SK-N-MC (cell line): Measurements from ENCODE around the gene CTSO.
A peak's percentile ranks its signal among the peaks of the same experiment; 100 is the strongest.

Source experiments
- DNase-seq: peaks from one replicate; pipeline ENCODE4 v3.0.0-alpha.2; 2011; ENCODE audit warnings: low read depth, low spot score
- H3K27ac ChIP-seq: fragments of 200-600 bp; sonication (generic); 2 replicates; pipeline ENCODE4 v1.5.1; 2016; ENCODE audit warnings: mixed run types
- H3K36me3 ChIP-seq: fragments of 200-600 bp; sonication (generic); 2 replicates; pipeline ENCODE4 v1.6.1; 2017; ENCODE audit warnings: antibody characterized with exemption, low read length, mixed read lengths; ENCODE audit not compliant: insufficient read depth
- H3K4me3 ChIP-seq: fragments of 200-600 bp; sonication (generic); 2 replicates; pipeline ENCODE4 v1.5.1; 2016
- H3K9ac ChIP-seq: fragments of 200-600 bp; sonication (generic); 2 replicates; pipeline ENCODE4 v1.8.0; 2017; ENCODE audit warnings: mixed run types, mixed read lengths; ENCODE audit not compliant: insufficient read length
- H3K9me3 ChIP-seq: fragments of 200-600 bp; sonication (generic); 2 replicates; pipeline ENCODE4 v1.6.1; 2017; ENCODE audit warnings: low read depth, mild to moderate bottlenecking, antibody characterized with exemption, low read length, moderate library complexity, mixed read lengths
- EZH2 ChIP-seq: fragments of 200-600 bp; sonication (generic); IDR thresholded peaks from one replicate; pipeline ENCODE4 v1.6.1; 2017; ENCODE audit warnings: antibody characterized with exemption
- FOXP2 ChIP-seq: optimal IDR thresholded peaks from 2 replicates; pipeline ENCODE3; 2011; ENCODE audit warnings: mild to moderate bottlenecking, moderate library complexity; ENCODE audit not compliant: insufficient read depth; ENCODE audit errors: extremely low read length, control extremely low read depth
- POLR2AphosphoS5 ChIP-seq: IDR thresholded peaks from 2 replicates; pipeline ENCODE4 v1.6.1; 2012; ENCODE audit warnings: mild to moderate bottlenecking, low read depth, low read length, borderline replicate concordance

Gene CTSO, protein sequence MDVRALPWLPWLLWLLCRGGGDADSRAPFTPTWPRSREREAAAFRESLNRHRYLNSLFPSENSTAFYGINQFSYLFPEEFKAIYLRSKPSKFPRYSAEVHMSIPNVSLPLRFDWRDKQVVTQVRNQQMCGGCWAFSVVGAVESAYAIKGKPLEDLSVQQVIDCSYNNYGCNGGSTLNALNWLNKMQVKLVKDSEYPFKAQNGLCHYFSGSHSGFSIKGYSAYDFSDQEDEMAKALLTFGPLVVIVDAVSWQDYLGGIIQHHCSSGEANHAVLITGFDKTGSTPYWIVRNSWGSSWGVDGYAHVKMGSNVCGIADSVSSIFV

DNA sequence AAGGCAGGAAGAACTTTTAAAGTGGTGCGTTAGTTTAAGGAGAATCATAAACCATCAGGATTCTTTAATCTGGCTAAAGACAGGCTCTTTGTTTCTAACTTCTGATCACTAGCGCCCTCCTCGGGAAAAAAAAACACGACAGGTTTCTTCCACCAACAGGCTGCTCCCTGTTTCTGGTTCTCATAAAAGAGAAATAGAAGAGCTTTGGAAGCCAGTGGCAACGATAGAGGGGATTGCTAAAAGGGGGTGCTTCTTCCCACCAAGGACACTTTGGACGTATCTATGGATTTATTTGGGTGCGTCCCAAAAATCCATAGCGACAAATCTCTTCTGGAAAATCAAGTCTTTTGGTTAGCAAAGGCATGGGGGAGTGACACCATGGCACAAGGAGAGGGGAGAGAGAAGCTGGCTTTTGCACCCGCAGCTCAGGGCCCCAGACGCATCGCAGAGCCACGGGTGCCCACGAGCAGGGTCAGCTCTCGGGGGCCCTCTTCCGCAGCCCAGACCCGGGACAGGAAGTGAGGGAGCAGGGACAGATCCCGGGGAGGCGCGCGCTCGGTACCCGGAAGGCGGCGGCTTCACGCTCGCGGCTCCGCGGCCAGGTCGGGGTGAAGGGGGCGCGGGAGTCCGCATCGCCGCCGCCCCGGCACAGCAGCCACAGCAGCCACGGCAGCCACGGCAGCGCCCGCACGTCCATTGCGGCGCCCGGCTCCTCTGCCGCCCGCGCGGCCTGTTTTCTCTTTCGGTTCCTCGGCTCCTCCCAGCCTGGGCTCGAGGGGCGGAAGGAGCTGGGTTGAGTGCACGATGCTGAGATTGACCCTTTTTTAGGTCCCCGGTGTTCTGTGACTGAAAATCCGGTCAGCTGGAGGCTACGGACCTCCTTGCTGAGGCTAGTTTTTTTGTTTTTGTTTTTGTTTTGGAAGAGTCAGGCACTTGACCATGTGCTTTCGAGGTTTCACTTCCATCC, at the start of gene CTSO:
CTSO (minus strand) TSS at position 716 of the 967 bp plus-strand sequence; CDS start at position 697, 19 bp downstream.
- TF ChIP-seq POLR2AphosphoS5 (peak; percentile 56; the same call in 1 of the 2 replicates), FOXP2 (no peak)
- no peaks in the 10 kb centered on the region for H3K9me3 ChIP-seq
- H3K27ac ChIP-seq: peak within 1 kb of the TSS; percentile 80
- H3K4me3 ChIP-seq: peak within 1 kb of the TSS; percentile 99
- H3K9ac ChIP-seq: peak within 1 kb of the TSS; percentile 96
- peak; percentile 76 for DNase-seq
- no peaks in the 10 kb centered on the region for H3K36me3 ChIP-seq

DNA sequence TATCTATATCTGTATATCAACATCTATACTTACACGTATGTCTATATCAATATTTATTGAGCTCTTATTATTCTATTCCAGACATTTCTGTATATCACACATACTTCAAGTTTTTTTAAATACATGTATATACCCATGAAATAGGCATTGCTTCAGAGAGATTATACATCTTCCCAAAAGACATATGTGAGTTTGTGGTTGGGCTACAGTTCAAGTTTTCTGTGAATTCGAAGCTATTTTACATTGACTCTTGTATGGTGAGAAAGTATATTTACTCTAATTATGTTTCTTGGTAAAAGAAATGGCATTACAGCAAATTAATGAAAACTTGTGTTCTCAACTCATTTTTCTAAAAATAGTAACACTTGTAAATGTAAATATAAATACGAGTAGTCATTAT, 46.8 kb upstream of the CTSO start:
- H3K9me3 ChIP-seq: no peaks in the 10 kb centered on the region
- no peak overlapping the region for H3K9ac ChIP-seq
- no peaks in the 10 kb centered on the region for H3K36me3 ChIP-seq
- no peak for DNase-seq
- no peak overlapping the region for H3K27ac ChIP-seq
- H3K4me3 ChIP-seq: no peak overlapping the region
- TF ChIP-seq EZH2: no peak
- TF ChIP-seq FOXP2: no peak
- TF ChIP-seq POLR2AphosphoS5: no peak

DNA sequence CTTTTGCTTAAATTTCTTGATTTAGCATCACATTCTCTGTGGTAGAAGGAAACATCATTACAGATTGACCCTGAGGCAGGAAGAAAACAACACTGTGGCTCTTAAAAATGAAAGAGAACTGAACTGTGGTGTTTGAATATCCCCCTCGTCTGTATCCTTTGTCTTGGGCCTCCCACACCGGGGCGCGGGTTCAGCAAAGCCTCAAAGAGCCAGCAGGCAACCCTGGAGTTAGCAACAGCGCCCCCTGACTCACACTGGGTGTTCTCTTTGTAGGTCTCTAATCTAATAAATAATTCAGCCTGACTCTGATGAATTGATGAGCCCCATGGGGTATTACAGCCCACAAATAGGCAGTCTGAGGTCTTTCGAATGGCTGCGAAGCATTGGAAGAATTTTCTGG, 46.1 kb upstream of the CTSO start:
- Histone ChIP-seq H3K4me3 (no peak overlapping the region), H3K9me3 (no peaks in the 10 kb centered on the region), H3K9ac (no peak overlapping the region), H3K27ac (no peak overlapping the region), H3K36me3 (no peaks in the 10 kb centered on the region)
- TF ChIP-seq EZH2: no peak
- TF ChIP-seq FOXP2: no peak
- no peak for TF ChIP-seq POLR2AphosphoS5
- DNase-seq: no peak

DNA sequence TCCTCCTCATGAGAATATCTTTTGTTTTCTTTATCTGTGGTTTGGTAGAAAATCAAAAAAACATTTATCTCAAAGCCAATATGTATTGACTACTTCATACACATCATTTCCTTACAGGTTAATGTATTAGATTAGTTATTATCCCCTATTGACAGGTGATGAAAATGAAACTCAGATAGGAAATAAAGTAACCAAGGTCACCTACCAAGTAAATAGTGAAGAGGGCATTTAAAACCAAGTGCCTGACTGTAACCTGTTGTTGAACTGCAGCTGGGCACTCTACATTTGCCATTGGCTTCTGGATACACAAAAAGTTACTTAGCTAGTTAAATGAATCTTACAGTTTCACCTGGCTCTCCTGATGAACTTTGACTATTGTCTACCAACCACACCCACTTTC, 41.4 kb upstream of the CTSO start:
- H3K9me3 ChIP-seq: no peaks in the 10 kb centered on the region
- TF ChIP-seq EZH2: no peak
- TF ChIP-seq FOXP2: no peak
- no peak for TF ChIP-seq POLR2AphosphoS5
- no peak overlapping the region for H3K9ac ChIP-seq
- H3K4me3 ChIP-seq: no peak overlapping the region
- no peaks in the 10 kb centered on the region for H3K36me3 ChIP-seq
- no peak overlapping the region for H3K27ac ChIP-seq
- no peak for DNase-seq

DNA sequence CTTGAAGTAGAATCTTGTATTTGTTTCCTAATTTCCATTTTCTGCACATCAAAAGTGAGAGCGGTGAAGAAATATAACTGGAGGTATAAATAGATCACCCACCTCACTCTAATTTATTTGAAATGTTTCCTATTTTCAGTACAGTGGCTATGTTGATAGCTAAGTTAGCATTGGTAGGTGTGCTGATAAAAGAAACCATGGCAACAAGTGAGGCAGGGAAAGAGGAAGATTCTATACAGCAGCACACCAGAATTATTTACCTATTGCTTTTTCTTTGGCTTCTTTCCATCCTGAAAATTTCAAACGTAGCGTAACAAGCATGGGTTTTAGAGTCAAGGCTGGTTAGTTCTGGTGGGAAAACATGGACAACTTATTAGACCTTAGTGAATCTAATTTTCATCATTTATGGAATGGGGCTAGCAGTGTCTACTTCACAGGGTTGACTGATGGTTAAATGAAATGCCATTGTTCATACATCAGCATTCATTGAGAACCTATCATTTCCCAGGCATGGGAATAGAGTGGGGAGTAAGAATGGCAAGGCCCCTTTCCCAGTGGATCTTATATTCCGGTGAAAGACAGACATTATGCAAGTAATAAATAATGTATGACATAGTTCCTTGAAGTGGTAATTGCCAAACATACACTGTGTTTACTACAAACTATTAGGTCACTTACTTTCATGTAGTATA, 30.6 kb upstream of the CTSO start:
- no peak overlapping the region for H3K4me3 ChIP-seq
- no peak overlapping the region for H3K27ac ChIP-seq
- no peaks in the 10 kb centered on the region for H3K9me3 ChIP-seq
- no peaks in the 10 kb centered on the region for H3K36me3 ChIP-seq
- DNase-seq: no peak
- H3K9ac ChIP-seq: no peak overlapping the region
- no peak for TF ChIP-seq POLR2AphosphoS5
- no peak for TF ChIP-seq EZH2

DNA sequence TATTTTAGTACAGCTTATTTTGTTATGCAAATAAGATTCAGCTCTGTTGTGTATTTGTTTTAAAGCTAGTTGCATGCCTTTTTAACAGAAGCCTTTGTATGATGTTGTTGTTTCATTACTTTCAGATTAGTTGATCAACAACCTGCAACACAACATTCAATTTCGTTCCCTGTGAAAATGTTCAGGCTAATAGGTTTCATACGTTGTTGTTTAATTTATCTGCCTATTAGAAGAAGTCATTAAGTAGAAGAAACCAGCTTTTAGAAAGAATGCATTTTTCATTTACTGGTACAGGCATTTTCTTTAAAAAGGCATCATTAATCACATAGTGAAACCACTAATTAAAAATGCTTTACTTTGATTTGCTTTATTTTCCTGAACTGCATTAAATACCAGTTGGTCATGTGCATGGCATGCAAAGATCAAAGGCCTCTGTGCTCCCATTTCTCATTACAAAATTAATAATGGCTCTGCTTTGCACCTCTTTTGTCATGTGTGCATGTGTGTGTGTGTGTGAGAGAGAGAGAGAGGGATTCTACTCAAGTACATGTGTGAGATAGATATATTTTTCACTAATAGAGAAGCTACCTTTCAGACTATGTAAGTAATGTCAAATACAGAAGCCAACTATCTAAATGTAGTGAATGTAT, 29.2 kb upstream of the CTSO start:
- Histone ChIP-seq H3K9ac (no peak overlapping the region), H3K27ac (no peak overlapping the region), H3K36me3 (no peaks in the 10 kb centered on the region), H3K4me3 (no peak overlapping the region), H3K9me3 (no peaks in the 10 kb centered on the region)
- DNase-seq: no peak
- no peak for TF ChIP-seq POLR2AphosphoS5
- no peak for TF ChIP-seq EZH2
- TF ChIP-seq FOXP2: no peak

DNA sequence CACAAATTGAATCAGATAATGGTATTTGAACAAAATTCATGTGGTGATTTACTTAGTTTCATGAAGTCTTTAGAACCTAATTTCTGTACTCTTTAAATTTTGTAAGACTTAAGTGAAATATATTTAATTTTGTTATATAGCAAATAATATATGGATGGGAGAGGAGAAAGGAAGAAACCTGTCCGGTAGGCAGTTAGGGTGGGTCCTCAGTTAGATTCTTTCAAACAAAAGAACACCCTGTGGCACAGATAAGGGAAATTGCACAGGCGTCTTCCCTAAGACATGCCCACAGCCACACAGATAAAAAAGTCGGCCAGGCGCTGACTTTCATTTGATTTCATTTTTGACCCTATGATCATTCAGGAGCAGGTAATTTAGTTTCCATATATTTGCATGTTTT, 25.1 kb upstream of the CTSO start:
- TF ChIP-seq FOXP2 (no peak), EZH2 (no peak)
- DNase-seq: no peak
- H3K9ac ChIP-seq: no peak overlapping the region

DNA sequence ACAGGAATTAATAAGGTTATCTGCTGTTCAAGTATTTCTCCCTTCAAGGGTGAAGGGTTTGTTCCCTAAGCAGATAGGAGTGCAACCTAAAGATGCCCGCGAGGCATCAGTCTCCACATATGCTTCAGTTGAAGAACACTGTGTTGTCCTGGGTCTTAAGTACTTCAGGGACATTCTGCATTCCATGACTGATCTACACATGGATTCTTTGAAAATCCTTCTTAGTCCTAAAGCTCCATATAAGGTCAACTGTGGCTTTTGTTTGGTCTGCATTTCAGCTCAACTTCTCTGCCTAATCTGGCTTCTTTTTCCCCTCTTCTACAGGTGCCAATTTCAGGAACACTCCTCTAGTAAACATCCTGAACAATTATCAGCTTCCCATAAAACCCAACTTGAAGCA, 21.8 kb upstream of the CTSO start:
- no peak for TF ChIP-seq POLR2AphosphoS5
- TF ChIP-seq EZH2: no peak
- no peak for TF ChIP-seq FOXP2
- Histone ChIP-seq H3K9me3 (no peaks in the 10 kb centered on the region), H3K4me3 (no peak overlapping the region), H3K36me3 (no peaks in the 10 kb centered on the region), H3K27ac (no peak overlapping the region), H3K9ac (no peak overlapping the region)
- no peak for DNase-seq

More for the DNA sequence above, 25.1 kb upstream of the CTSO start:
- Histone ChIP-seq H3K4me3 (no peak overlapping the region), H3K27ac (no peak overlapping the region), H3K36me3 (no peaks in the 10 kb centered on the region), H3K9me3 (no peaks in the 10 kb centered on the region)
